ENCODE data around the gene CEACAM3.

CEACAM3 gene

GRCh38 chr19:41847351-41848105 is 51.1 kb downstream of the CEACAM3 start:
- no peak for DNase-seq

GRCh38 chr19:41848666-41849065 is 52.3 kb downstream of the CEACAM3 start:
- no peak for DNase-seq

- DNase-seq: no peak
Measured at GRCh38 chr19:41849067-41849466, 52.7 kb downstream of the CEACAM3 start.

DNA sequence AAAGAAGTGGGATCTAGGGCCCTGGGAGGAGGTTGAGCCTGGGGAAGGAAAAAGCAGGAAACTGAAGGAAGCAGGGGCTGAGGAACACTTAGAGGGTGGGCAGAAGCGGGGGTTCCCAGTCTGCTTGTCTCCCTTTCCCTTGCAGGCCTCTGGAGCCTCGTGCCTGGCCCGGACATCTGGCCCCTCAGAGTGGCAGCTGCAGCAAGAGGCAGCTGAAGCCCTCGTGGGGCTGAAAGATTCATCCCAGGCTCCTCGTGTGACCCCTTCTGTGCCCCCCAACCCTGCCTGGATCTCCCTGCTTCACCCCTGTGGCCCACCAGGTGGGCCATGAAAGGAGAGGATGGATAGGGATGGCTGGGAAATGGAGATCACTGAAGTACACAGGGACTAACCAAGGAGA is 54.0 kb downstream of the CEACAM3 start:
- DNase-seq: no peak

DNA sequence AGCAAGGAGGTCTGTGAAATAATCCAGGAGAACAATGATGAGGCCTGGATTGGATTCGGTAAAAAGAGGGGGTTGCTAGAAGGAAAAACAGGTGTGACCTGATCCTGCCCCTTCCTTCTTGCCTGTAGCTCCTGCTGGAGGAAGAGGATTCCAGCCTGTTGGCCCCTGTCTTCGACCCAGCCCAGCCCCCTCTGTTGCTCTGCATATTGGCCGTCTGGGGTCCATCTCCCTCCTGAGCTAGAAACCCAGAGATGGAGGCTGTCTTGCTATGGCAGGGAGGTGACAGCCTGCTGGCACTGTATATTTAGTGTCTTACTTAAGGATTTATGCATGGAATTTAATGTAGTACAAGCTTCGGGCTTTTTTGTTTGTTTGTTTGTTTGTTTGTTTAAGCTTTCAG is 55.1 kb downstream of the CEACAM3 start:
- no peak for DNase-seq

DNA sequence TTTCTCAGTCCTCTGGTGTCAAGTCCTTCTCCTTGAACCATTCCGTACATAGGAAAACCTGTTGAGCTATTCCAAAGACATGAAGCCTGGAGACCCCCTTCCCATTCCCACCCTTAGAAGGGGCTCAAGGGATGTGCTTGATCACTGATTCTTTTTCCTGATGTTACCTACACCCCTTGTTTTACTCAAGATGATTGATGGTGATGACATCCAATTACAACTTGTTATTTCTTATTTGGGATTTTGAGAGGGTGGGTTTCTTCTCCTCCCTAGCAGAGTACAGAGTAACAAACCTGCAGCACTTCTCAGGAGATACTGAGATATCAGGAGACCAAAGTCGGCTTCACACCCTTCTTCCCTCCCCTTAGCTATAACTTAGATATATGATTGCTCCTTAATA is 57.0 kb downstream of the CEACAM3 start:
- no peak for DNase-seq

GRCh38 chr19:41853768-41854167 is 57.4 kb downstream of the CEACAM3 start:
- no peak for DNase-seq

DNA sequence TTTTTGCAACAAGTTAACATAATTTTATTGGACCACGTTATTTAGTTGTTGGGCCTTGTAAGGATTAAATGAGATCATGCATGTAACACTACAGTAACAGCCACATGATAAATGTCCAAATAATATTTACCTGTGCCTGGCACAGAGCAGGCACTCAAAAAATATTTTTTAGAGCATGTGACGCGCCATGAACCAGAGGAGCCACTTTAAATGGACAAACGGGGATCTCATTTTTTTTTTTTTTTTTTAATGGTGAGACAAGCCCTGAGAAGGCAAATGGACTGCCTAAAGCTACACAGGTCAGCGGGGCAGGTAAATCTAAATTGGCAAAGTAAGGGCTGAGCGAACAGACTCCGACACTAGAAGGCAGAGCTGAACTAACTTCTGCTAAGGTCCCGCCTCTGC is 62.8 kb downstream of the CEACAM3 start:
- DNase-seq: no peak

- peak; percentile 99 for DNase-seq
Measured at GRCh38 chr19:41859618-41860418, 63.4 kb downstream of the CEACAM3 start, which contains the start of gene RPS19. Gene RPS19 (plus strand): TSS chr19:41860255. CDS start chr19:41860775, 520 bp downstream.

DNA sequence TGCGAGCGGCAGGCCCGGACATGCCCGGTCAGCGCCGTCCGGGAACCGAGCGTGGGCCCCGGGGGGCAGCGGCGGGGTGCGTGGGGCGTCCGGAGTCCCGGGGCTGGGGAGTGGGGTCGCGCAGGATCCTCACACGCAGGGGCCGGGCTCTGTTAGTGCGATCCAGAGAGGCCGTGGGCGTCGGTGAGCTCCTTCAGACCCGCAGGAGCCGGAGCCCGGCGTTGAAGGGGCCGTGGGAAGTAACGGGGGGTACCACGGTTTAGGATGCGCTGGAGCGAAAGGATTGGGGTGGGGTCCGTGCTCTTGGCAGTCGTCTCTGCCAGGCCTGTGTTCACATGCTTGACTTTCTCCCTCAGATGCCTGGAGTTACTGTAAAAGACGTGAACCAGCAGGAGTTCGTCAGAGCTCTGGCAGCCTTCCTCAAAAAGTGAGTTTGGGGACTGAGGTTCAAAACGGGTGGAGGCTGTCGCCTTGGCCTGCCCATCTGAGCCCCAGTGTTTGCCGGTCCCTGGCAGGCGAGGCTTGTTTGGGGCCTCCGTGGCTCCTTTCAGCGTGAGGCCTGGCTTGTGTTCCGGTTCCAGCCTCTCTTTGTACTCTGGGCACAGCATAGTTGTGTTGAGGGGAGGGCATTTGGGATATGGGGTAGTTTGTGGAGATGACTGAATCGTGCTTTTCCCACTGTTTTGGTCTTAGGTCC is 64.2 kb downstream of the CEACAM3 start:
- no peak for DNase-seq
